Ishikawa (cell line): ENCODE measurements around the gene TOR2A.

Source experiments
- CEBPB ChIP-seq: IDR thresholded peaks from 2 replicates; pipeline ENCODE4 v1.6.1; 2012
- CREB1 ChIP-seq: IDR thresholded peaks from 2 replicates; pipeline ENCODE4 v1.6.1; 2012; ENCODE audit warnings: low read depth
- EP300 ChIP-seq: IDR thresholded peaks from 2 replicates; pipeline ENCODE4 v1.6.1; 2012; ENCODE audit warnings: borderline replicate concordance
- FOXM1 ChIP-seq: IDR thresholded peaks from 2 replicates; pipeline ENCODE4 v1.6.1; 2012; ENCODE audit warnings: low read depth, borderline replicate concordance
- MAX ChIP-seq: IDR thresholded peaks from 2 replicates; pipeline ENCODE4 v1.6.1; 2012
- NFIC ChIP-seq: IDR thresholded peaks from 2 replicates; pipeline ENCODE4 v1.6.1; 2012
- RAD21 ChIP-seq: IDR thresholded peaks from 2 replicates; pipeline ENCODE4 v1.6.1; 2012; ENCODE audit warnings: low read depth
- REST ChIP-seq: IDR thresholded peaks from 2 replicates; pipeline ENCODE4 v1.6.1; 2012; ENCODE audit warnings: low read depth, mild to moderate bottlenecking
- TAF1 ChIP-seq: IDR thresholded peaks from 2 replicates; pipeline ENCODE4 v1.6.1; 2012; ENCODE audit warnings: low read depth, mild to moderate bottlenecking
- TCF12 ChIP-seq: IDR thresholded peaks from 2 replicates; pipeline ENCODE4 v1.6.1; 2012; ENCODE audit warnings: low read depth
- TEAD4 ChIP-seq: IDR thresholded peaks from 2 replicates; pipeline ENCODE4 v1.6.1; 2012
- USF1 ChIP-seq: IDR thresholded peaks from 2 replicates; pipeline ENCODE4 v1.6.1; 2012
- YY1 ChIP-seq: IDR thresholded peaks from 2 replicates; pipeline ENCODE4 v1.6.1; 2012; ENCODE audit warnings: low read depth
- ZBTB7A ChIP-seq: IDR thresholded peaks from 2 replicates; pipeline ENCODE4 v1.6.1; 2012; ENCODE audit warnings: low read depth

GRCh38 chr9:127698386-127698785 lies 36.7 kb downstream of the TOR2A start:
- TF ChIP-seq TAF1 (no peak), TCF12 (no peak), CEBPB (no peak), ZBTB7A (no peak), REST (no peak), FOXM1 (no peak), RAD21 (no peak), YY1 (no peak), NFIC (no peak), MAX (no peak), USF1 (no peak), CREB1 (no peak), TEAD4 (no peak), EP300 (no peak)
